ENCODE measurements around the gene GBX2. TPM values are rescaled to one million over a fixed set of nuclear protein-coding genes. Genes with fewer than 3 reads are reported as not detected.

GBX2 gene
- total RNA-seq, 2 donors from 2014 or later, result 0.20 TPM; not detected in 1

GRCh38 chr2:236180831-236181453 lies 12.8 kb upstream of the GBX2 start:
- TF ChIP-seq CTCF (conservative IDR thresholded peaks at IDR 0.05), result peak; percentile 91
- Histone ChIP-seq H3K36me3 (ENCODE audit: control insufficient read depth, insufficient read depth, low read length) (no peaks in the 10 kb centered on the region), H3K9ac (ENCODE audit: extremely low read depth, low read length, poor library complexity, severe bottlenecking) (no peak overlapping the region), H3K9me3 (ENCODE audit: control insufficient read depth, low read length) (no peaks in the 10 kb centered on the region), H3K4me1 (ENCODE audit: control insufficient read depth, insufficient read depth, low read length) (no peaks in the 10 kb centered on the region), H3K27ac (ENCODE audit: low read depth, low read length) (no peak overlapping the region), H3K4me3 (ENCODE audit: low read length) (no peak overlapping the region), H3K27me3 (ENCODE audit: control insufficient read depth, insufficient read depth, low read length, poor library complexity, severe bottlenecking) (peaks cover 54% of the 10 kb centered on the region)
- Mint-ChIP-seq H3K36me3 (ENCODE audit: low read depth) (no peaks in the 10 kb centered on the region), H3K27me3 (ENCODE audit: insufficient read depth) (peaks cover 71% of the 10 kb centered on the region), H3K4me1 (peaks cover 10% of the 10 kb centered on the region), H3K4me3 (no peak overlapping the region), H3K27ac (no peak overlapping the region), H3K9me3 (peaks cover 26% of the 10 kb centered on the region)
- WGBS, 2 experiments (ENCODE audit: insufficient coverage in 1 of 2, insufficient read length in 1 of 2), result 21 to 100% methylated on average over 1 to 6 of the region's 9 CpGs
- DNase-seq, result peak; percentile 88

GRCh38 chr2:236180076-236180816 lies 12.1 kb upstream of the GBX2 start:
- DNase-seq, result no peak
- Mint-ChIP-seq H3K4me1 (peaks cover 11% of the 10 kb centered on the region), H3K27ac (no peak overlapping the region), H3K9me3 (peaks cover 19% of the 10 kb centered on the region), H3K36me3 (ENCODE audit: low read depth) (no peaks in the 10 kb centered on the region), H3K27me3 (ENCODE audit: insufficient read depth) (peaks cover 73% of the 10 kb centered on the region), H3K4me3 (peak overlapping the region; percentile 39)
- 39 to 43% methylated on average over 8 to 11 of the region's 12 CpGs for WGBS, 2 experiments (ENCODE audit: insufficient coverage in 1 of 2, insufficient read length in 1 of 2)
- H3K4me3 ChIP-seq (ENCODE audit: low read length), result no peak overlapping the region
- peaks cover 61% of the 10 kb centered on the region for H3K27me3 ChIP-seq (ENCODE audit: control insufficient read depth, insufficient read depth, low read length, poor library complexity, severe bottlenecking)
- H3K36me3 ChIP-seq (ENCODE audit: control insufficient read depth, insufficient read depth, low read length), result no peaks in the 10 kb centered on the region
- H3K9me3 ChIP-seq (ENCODE audit: control insufficient read depth, low read length), result no peaks in the 10 kb centered on the region
- no peak for TF ChIP-seq CTCF (conservative IDR thresholded peaks at IDR 0.05)
- no peak overlapping the region for H3K27ac ChIP-seq (ENCODE audit: low read depth, low read length)
- H3K9ac ChIP-seq (ENCODE audit: extremely low read depth, low read length, poor library complexity, severe bottlenecking), result no peak overlapping the region
- H3K4me1 ChIP-seq (ENCODE audit: control insufficient read depth, insufficient read depth, low read length), result no peaks in the 10 kb centered on the region

- TF ChIP-seq CTCF (conservative IDR thresholded peaks at IDR 0.05), result no peak
- Mint-ChIP-seq H3K4me1 (peaks cover 19% of the 10 kb centered on the region), H3K4me3 (peak overlapping the region; percentile 61), H3K9me3 (peaks cover 11% of the 10 kb centered on the region), H3K27ac (no peak overlapping the region), H3K36me3 (ENCODE audit: low read depth) (no peaks in the 10 kb centered on the region), H3K27me3 (ENCODE audit: insufficient read depth) (peaks cover 76% of the 10 kb centered on the region)
- Histone ChIP-seq H3K4me3 (ENCODE audit: low read length) (peak overlapping the region; percentile 80), H3K36me3 (ENCODE audit: control insufficient read depth, insufficient read depth, low read length) (no peaks in the 10 kb centered on the region), H3K4me1 (ENCODE audit: control insufficient read depth, insufficient read depth, low read length) (peaks cover 6% of the 10 kb centered on the region), H3K27me3 (ENCODE audit: control insufficient read depth, insufficient read depth, low read length, poor library complexity, severe bottlenecking) (peaks cover 69% of the 10 kb centered on the region), H3K9ac (ENCODE audit: extremely low read depth, low read length, poor library complexity, severe bottlenecking) (no peak overlapping the region), H3K9me3 (ENCODE audit: control insufficient read depth, low read length) (no peaks in the 10 kb centered on the region), H3K27ac (ENCODE audit: low read depth, low read length) (no peak overlapping the region)
- DNase-seq, result peak; percentile 65
- WGBS, 2 experiments (ENCODE audit: insufficient coverage in 1 of 2, insufficient read length in 1 of 2), result 9 to 12% methylated on average over 7 to 59 of the region's 59 CpGs
Measured at GRCh38 chr2:236179236-236180075, 11.3 kb upstream of the GBX2 start.

All from endodermal cell (in vitro differentiated cells).